GM12801 (cell line): Measurements from ENCODE around the gene YARS2.

Experiments
- TF ChIP-seq, protein P1 (sequence below): IDR thresholded peaks from one replicate; pipeline ENCODE4 v1.5.1; 2011; ENCODE audit warnings: control low read depth; ENCODE audit not compliant: insufficient read length; ENCODE audit errors: extremely low read depth

The YARS2 gene

DNA sequence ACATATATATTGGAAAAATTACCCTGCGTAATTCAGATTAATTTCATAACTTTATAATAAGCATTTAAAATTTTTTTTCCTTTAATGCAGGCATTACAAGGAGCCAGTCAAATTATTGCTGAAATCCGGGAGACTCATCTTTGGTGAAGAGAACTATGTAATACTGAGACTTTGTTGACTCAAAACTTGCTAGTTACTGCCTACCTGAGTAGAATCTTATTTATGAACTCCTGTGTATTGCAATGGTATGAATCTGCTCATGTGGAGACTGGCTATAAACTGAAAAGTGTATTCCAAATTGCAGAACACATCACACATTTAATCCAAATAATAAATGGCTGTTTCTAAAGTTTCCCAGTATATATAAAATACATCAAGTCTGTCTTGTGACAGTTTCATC, 12.4 kb downstream of the YARS2 start:
- TF ChIP-seq, protein P1, sequence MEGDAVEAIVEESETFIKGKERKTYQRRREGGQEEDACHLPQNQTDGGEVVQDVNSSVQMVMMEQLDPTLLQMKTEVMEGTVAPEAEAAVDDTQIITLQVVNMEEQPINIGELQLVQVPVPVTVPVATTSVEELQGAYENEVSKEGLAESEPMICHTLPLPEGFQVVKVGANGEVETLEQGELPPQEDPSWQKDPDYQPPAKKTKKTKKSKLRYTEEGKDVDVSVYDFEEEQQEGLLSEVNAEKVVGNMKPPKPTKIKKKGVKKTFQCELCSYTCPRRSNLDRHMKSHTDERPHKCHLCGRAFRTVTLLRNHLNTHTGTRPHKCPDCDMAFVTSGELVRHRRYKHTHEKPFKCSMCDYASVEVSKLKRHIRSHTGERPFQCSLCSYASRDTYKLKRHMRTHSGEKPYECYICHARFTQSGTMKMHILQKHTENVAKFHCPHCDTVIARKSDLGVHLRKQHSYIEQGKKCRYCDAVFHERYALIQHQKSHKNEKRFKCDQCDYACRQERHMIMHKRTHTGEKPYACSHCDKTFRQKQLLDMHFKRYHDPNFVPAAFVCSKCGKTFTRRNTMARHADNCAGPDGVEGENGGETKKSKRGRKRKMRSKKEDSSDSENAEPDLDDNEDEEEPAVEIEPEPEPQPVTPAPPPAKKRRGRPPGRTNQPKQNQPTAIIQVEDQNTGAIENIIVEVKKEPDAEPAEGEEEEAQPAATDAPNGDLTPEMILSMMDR = no peak

DNA sequence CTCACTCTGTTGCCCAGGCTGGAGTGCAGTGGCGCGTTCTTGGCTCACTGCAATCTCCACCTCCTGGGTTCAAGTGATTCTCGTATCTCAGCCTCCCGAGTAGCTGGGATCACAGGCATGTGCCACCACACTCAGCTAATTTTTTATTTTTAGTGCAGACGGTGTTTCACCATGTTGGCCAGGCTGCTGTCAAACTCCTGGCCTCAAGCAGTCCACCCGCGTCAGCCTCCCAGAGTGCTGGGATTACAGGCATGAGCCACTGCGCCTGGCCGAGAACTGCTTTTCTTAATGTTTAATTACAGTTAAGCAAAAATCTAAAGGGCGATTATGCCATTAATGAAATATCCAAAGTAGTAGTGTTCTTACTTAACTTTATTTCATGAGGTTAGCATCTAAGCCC, 13.6 kb downstream of the YARS2 start:
- TF ChIP-seq, protein P1 = no peak

DNA sequence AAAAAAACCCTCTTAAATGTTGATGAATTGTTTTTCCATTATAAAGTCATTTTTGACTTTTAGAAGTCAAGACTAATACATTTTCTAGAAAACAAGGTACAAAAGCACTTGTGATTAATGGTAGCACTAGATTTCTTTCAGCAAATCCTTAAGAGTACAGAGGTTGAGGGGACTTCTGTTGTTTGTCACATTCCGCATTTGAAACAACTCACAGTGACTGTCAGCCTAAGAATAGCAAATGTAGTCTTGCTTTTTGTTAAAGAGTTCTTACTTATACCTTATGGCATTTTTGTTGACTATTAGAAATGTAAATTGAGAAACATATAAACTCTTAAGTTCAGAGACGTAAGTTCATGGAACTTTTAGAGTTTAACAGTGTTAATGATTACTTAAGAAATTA, 16.4 kb downstream of the YARS2 start:
- TF ChIP-seq, protein P1 = no peak

DNA sequence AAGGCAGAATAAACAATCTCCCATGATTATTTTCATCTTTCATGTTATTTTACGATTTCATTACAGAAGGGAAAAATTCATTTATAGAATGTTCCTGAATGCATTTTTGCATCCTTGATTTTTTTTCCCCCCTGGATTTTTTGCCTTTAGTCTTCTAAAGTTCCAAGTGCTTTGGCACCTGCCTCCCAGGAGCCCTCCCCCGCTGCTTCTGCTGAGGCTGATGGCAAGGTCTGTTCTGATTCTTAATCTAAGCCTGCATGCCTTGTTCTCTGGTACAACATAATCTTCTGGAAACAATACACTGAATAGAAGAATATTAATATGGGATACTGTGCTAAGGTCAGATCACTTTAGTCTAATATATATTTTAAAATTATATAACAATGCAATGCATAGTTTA, 18.0 kb downstream of the YARS2 start:
- TF ChIP-seq, protein P1 = no peak

DNA sequence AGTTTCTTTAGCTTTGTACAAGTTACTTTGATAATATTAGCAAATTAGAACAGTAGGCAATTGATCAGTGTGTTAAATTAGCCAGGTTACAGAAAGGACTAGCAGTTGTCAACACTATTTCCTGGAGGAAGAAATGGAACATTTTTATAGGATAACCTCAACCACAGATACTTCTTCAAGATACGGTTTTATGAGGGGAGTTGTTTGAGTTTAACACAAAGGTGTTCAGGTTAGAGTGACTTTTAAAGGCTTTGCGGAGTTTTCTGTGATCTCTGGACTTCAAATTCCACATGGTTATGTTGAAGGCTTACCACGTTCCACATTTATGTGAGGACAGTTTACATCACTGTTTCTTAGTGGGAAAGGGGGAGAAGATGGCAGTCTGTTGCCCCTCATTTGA, 19.3 kb downstream of the YARS2 start:
- TF ChIP-seq, protein P1 = no peak

DNA sequence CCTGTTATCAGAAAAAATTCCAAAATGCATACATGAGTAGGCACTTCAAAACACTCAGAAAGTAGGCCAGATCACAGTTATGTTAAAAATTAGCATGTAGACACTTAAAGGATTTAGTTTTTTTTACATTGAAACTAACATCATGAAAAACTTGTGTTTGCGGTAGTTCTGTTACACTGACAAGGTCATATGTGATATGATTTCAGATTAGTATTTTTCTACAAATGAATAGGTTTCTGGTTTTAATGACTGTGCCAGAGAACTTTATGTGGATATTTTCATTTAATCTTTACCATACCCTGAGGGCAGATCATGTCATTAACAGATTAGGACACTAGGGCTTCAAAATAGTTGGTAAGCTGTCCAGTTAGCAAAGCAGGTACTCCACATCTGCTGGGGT, 20.7 kb downstream of the YARS2 start:
- TF ChIP-seq, protein P1 = no peak

DNA sequence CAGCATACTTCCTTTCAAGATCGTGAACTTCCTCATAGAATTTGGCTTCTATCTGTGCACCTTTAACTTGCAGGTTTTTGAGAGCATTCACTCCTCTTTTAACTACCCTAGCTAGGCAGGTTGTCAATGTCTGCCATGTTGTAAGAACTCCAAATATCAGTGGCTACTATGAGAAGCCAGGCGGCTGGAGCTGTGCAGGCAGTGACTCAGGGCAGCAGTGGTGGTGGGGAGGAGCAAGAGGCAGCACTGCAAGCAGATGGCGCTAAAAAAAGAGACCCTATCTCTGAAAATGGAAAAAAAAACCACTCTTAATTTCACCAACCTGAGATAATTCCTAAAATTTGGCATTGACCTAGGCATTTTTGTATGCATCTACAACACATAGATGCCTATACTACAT, 28.5 kb downstream of the YARS2 start:
- TF ChIP-seq, protein P1 = no peak

DNA sequence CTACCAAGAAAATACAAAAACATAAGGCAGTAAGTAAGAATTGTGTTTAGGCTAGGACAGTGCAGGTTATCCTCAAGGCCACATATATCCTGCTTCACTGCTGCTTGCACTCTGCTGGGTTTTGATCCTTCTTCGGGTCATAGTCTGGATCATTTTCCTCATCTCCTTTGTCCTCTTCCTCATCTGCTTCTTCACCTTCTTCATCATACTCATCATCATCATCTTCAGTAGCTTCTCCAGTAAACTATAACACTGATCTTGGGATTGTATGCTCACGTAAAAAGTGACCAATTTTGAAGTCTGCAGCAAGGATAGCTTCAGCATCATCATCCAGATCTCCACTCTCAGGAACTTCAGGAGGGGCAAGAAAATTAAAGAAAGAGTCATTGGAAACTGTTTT, 29.4 kb downstream of the YARS2 start:
- TF ChIP-seq, protein P1 = no peak
